Activated T-cell treated with anti-CD3 and anti-CD28 coated beads, Interleukin-2, amount 50 U/mL, for 48 hours (primary cell): Measurements from ENCODE around the gene GABPB1.

Experiments
- DNase-seq, 2 experiments: peaks; one replicate each; pipeline ENCODE4 v3.0.0-alpha.2; 2020

Gene GABPB1

DNA sequence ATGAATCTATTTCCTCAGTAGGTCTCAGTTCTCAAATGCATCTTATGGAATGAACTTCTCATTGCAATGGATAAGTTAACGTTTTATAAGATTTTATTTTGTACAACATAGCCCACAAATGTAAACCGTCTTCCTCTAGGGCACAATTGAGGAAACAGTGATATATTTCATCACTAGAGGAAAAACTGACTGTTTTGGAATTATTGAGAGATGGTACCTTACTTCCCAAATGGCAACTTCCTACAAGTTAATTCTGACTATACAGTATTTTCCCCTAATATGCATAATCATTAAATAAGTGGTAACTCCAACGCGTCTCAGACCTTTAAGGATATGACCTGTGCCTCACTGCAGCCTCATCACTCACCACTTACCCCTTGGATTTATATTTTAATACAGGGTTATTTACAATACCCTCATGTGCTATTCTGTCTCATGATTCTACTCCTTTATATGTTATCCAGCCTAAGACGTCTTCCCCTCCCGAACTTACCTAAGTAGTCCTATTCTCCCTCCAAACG, 13.3 kb downstream of the GABPB1 start:
- no peak for DNase-seq

DNA sequence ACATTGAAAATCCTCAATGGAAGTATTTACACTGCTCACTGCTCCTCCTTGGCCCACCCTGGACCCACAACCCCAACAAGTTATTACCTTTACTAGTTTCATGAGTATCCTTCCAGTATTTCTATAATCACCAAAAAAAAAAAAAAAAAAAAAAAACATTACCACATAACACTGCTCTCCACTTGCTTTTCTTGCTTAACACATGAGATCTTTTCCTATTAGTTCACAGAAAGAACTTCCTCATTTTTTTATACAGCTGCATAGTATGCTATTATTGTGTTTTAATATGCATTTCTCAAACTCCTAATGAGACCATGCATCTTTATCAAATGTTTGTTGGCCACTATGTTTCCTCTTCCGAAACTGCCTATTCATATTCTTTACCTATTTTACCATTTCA, 14.6 kb downstream of the GABPB1 start:
- DNase-seq: no peak

DNA sequence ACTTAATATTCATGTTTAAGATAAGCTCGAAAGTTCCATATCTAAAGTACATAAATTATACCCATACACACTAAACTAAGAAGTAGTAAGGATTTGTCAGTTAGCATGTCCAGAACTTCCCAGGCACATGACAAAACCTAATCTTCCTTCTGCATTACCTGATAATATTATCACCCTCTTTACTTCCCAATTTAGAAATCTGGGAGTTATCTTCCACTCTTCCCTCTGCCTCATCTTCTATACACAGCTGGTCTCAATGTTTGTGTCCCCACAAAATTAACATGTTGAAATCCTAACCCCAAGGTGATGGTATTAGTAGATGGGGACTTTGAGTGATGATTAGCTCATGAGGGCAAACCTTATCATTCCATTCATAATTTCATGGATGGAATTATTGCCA, 15.3 kb downstream of the GABPB1 start:
- no peak for DNase-seq

DNA sequence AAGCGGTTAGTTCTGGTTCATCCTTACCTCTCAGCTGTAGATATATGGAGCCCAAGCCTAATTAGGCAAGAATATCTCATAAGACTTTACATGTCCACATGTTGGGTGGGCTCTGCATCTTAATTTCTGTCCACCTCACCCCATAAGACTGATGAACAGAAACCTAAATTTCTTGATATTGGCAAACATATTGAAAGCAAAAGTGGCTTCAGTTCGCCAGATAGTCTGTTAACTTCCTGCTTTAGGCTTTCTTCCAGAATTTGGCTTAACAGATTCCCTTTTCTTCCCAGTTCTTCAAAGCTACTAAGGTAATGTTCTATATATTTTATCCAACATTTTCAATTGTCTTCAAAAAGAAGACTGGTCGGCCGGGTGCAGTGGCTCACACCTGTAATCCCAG, 19.7 kb downstream of the GABPB1 start:
- no peak for DNase-seq

DNA sequence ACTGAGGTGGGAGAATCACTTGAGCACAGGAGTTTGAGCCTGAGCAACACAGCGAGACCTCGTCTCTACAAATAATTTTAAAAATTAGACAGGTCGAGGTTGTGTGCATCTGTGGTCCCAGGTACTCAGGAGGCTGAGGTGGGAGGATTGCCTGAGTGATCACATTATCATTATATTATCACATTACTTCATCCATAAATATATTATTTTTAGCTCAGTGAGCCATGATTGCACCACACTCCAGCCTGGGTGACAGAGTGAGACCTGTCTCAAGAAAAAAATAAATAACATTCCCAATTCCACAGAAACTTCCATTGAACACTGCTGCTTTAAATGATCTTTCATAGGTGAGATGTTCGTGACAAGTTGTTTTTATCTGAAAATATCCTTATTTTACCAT, 21.8 kb downstream of the GABPB1 start:
- no peak for DNase-seq

DNA sequence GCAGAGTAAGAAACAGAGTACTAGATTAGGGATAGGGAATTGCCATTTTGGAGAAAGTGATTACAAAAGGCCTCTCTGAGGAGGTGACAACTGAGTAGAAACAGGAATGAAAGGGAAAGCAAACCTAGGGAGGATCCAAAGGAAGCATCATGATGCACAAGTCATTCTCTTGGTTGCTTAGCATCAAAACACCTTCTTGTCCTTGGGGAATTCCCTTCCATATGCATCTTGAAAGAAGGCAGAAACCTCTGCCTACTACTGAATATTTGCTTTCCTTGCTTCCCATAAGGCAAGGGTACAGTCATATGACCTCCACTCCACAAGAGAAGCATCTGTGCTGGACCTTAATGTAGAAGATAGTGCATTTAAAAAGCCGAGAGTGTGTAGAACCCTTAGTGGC, 24.1 kb downstream of the GABPB1 start:
- DNase-seq: no peak

DNA sequence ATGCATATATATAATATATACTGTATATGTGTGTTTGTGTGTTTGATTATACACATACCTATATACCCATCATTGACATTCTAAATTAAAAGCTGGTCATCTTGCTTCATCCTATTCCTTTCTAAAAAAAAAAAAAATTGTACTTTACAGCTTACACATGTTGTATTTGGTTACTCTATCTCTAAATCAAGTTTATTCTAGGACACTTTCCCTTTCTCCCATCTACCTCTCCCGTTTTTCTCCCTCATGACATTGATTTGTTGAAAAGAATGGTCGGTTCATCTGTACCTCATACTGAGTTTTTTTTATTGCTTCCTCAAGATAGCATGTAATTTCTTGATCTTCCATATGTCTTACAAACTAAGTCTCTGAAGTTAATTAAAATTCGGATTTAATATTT, 26.9 kb downstream of the GABPB1 start:
- no peak for DNase-seq

DNA sequence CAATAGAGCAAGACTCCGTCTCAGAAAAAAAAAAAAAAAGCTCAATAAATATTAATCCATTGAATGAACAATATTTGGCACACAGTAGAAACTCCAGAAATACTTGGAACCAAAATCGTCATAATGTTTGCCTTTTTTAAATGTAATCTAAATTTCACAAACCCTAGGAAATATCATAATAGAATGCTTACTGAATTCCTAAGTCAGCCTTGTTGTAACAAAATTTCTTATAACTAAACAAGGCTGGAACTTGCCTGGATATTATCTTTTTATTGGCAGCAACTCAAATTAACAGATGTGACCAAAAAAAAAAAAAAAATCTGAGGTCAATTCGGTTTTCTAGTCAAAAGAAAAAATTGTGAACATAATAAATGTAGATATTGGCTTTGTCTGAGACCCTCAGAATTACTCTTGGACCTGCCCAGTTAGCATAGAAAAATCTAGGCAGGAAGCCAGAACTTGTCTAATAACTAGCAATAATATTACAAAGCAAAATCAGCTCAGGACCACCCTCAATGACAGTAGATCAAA, 33.3 kb downstream of the GABPB1 start:
- DNase-seq: no peak

DNA sequence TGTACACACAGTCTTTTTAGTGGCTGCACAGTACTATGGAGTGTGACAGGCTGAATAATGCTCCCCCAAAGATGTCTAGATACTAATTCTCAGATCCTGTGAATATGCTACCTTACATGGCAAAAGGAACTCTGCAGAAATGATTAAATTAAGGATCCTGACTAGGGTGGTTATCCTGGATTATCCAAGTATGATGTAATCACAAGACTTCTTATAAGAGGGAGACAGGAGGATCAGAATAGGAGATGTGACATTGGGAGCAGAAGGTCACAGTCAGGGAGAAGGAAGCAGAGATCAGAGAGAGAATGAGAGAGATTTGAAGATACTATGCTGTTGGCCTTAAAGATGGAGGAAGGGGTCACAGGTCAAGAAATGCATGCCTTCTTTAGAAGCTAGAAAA, 34.5 kb downstream of the GABPB1 start:
- no peak for DNase-seq

DNA sequence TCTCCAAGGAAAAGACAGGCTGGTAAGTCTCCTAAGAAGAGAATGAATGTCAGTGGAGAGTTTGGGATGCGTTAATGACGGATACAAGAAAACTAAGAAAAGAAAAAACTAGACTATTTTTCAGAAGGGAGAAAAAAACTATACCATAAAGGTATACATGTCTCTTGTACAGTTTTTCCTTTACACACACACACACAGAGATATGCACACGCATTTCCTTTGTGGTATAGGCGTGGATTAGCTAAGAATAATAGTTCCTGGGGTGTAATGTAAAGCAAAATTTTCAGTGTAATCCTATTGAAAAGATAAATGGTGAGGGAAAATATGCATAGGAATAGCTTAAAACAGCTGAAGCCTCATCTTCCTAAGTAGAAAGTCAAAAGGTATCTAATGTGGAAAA, 36.3 kb downstream of the GABPB1 start:
- DNase-seq: no peak

DNA sequence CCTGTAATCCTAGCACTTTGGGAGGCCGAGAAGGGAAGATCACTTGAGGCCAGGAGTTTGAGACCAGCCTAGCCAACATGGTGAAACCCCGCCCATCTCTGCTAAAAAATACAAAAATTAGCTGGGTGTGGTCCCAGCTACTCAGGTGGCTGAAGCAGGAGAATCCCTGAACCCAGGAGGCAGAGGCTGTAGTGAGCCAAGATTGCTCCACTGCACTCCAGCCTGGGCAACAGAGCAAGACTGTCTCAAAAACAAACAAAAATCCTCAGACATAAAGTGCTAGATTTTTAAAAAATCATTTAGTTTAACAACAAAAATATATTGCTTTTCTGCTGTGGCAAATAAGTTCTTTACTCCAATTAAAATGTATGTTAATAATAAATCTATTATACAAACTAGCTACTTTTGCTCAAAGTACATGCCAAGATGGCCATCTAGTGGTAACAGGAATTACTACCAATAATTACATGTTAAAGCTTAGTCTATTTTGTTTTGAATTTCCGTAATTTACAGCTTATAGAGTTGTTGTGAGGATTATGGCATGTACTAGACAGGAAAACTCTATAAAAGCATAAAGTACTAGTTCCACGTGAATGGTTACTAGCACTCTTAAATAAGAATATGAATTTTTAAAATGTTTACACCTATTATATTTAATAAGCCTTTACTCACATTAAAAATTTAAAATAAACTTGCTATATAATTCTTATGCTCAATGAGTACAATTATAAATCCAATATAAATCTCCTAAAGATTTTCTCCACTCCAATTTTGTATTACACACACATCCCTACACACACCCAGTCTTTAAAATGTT, 39.0 kb downstream of the GABPB1 start:
- DNase-seq: no peak

DNA sequence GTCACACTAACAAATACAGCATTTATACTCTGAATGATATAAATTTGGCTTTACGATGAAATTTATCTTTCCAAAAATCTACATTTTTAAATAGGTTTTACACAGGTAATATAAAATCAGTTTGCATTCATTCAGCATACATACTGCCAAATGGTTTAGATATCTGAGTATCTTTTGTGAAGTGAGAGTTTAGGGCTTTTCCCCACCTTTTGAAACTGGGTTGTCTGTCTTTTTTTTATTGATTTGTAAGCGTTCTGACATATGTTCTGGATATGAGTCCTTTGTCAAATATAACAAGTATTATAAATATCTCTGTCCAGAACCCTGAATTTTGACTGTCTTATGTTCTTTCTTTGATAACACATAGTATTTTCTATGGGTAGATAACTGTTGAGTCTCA, 42.4 kb downstream of the GABPB1 start:
- no peak for DNase-seq

DNA sequence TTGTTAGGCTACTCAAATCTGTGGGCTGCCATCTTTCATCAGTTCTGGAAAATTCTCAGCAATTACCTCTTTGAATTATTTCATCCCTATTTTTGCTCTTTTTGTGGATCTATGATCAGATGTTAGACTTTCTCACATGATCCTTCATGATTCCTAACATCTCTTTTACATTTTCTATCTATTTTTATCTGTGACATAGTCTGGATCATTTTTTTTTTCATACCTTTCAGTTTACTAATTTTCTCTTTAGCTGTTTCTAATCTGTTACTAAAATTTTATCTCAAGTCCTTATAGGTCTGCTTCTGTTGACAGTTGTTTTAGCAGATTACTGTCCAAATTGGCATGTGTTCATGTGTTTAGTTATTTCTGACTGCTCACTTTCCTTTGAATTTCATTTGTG, 47.2 kb downstream of the GABPB1 start:
- DNase-seq: no peak

DNA sequence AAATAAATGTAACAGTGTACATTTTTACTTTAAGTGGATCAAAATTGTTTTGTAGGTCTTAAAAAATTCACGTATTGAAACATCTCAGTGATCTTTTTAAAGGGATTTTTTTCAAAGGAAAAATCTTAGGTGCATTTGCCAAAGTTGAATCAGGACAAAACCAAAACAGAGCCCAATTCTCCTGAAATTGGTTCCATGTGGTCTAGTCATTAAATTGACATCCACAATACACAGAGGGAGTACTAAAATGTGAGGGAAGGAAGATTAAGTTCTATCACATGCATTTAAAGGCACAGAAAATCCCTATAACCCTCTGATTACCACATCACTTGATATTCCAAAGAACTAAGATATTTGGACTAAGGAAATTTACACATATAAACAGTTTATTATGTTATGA, 50.2 kb downstream of the GABPB1 start:
- no peak for DNase-seq

DNA sequence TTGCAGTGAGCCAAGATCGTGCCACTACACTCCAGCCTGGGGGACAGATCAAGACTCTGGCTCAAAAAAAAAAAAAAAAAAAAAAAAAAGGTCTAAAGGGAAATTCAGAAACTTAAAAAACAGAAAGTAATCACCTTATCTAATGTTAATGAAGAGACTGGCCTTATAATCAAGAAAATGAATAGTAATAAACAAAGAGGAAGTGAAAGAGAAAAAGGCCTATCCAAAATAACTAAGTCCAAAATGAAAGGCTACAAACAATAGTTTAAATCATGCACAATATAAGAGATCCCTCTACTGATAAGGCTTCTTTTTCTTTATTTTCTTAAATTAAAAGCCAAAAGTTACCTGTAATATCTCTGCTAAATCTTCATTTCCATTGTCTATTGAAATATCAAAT, 52.4 kb downstream of the GABPB1 start:
- DNase-seq: no peak

DNA sequence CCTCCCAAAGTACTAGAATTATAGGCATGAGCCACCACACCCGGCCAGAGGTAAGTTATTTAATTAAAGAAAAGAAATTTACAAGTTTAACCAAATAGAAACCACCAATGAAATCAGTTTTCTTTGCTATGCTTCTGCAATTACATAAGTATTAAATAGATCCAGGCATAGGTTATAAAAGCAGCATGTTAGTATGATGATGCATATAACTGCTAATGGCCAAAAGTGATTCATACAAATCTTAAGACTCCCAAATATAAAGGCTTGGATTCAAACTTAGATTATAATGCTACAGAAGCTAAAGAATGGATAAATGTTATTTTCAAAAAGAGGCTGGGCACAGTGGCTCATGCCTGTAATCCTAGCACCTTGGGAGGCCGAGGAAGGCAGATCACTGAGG, 56.7 kb downstream of the GABPB1 start:
- DNase-seq: no peak

DNA sequence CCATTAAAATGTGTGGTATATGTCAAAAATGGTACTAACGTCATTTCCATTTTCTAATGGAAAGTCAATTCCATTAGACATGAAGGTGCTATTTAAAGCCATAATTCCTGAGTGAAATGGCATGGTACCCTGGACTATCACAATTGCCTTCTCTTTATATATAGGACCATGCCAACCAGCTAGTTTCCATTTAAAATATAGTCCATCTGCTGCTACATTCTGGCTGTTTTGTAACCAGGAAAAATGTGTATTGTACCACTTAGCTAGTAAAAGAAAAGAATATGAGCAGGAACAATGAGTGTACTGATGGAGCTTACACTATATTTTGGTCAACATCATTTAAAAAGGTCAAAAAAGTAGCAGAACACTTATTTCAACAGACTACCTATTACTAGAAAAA, 59.0 kb downstream of the GABPB1 start:
- no peak for DNase-seq

DNA sequence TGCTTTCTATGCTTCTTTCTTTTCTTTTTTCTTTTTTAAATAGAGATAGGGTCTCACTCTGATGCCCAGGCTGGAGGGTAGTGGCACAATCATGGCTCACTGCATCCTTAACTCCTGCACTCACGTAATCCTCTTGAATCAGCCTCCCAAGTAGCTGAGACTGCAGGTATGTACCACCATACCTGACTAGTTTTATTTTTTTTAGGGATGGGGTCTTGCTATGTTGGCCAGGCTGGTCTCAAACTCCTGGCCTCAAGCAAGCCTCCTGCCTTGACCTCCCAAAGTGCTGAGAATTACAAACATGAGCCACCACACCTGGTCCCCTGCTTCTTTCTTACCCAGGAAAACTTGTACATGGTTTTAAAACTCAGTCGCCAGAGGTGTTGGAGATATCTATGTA, 65.2 kb downstream of the GABPB1 start:
- no peak for DNase-seq

DNA sequence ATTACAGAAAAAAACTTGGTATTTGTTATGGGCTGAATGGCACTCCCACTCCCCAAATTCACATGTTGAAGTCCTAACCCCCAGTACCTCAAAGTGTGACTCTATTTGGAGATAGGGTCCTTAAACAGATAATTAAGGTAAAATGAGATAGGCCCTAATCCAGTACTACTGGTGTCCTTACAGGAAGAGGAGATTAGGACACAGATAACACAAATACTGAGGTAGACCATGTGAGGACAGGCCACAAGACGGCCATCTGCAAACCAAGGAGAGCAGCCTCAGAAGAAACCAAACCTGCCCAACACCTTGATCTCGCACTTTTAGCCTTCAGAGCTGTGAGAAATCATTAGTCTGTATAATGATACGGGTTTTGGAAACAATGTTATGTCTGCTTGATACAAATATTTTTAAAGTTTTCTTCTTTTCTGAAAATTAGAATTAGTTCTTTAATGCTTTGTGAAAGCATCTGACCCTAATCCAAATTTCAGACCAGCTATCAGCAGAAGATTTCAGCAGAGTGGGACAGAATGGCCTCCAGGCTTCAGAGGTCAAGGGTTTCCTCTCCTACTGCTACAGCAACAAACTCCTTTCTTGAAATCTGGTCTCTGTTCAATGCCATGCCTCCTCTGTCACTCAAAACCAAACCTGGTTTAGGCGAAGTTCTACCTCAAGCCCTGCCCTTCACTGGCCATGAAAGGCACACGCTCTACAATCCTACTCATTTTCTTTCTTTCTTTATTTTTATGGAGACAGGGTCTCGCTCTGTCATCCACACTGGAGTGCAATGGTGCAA, 67.5 kb downstream of the GABPB1 start:
- no peak for DNase-seq

DNA sequence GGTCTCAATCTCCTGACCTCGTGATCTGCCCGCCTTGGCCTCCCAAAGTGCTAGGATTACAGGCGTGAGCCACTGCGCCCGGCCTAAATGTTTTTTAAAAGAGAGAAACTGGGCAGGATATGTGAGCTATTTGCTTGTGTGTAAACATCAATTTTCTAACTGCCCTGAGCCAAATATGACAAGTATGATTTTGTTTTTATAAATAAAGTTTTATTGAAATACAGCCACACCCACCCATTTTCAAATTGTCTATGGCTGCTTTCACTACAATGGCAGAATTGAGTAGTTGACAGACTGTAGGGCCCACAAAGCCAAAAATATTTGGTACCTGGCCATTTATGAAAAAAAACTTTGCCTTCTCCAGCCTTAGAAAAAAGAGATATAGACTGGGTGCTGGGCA, 73.6 kb downstream of the GABPB1 start:
- no peak for DNase-seq

DNA sequence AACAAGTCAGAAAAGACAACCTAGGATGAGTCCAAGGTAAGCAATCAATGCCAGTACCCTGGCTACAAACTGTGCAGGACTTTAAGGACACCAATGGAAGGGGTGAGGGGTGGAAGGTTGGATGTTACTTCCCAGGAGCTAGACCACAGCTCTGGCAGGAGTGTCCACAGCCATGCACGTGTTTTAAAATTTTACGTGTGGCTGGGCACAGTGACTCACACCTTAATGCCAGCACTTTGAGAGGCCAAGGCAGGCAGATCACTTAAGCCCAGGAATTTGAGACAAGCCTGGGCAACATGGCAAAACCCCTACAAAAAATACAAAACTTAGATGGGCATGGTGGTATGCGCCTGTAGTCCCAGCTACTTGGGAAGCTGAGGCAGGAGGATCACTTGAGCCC, 74.7 kb downstream of the GABPB1 start:
- no peak for DNase-seq

DNA sequence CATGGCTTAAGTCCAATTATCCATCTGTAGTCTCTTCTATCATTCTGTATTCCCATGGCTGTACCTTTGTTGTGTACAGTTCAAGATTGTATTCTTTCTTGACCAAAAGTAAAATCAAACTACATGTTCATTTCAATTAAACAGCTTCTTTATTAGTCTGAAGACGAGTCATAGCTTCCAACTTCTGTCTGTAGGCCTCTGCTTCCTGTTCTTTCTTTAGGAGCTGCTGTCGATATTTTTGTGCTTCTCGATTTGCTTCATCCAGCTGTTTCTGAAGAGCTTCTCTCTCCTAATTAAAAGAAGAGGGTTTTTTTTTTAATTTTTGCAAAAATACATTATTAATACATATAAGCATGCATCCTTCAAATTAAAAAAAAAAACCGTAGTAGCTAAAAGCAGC, 76.5 kb downstream of the GABPB1 start:
- DNase-seq: no peak

DNA sequence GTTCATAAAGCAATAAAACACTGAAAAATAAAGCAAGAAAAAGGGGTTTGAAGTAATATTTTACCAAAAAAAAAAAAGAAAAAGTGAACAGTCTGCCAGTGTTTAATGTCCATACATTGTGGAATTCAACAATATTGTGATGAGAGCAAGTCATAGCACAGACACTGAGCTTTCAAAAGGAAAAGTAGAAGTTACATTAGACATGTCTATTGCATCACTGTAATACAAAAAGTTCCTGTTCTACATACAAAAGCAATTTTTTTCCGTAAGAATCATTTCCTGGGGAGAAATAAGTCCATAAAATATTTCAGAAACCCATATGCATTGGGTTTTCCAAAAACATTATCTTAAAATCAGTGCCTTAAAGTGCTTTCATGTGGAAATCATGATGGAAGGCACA, 77.6 kb downstream of the GABPB1 start:
- DNase-seq: no peak

DNA sequence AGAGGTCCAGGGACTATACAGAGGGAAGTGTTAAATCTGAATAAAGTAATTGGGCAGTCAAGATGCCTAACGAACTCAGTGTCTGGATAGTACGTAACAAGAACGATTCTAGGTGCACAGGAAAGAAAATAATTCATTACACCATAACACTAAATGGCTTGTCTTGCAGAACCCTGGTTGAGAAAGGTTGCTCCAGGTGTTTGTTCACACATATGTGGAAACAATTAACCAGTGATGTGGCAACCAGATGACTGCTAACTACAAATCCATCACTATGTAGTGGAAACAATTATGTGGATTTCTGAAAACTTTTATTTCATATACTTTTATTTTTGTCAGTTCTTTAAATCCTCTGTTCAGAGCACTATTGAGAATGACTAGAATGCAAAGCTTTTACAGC, 79.1 kb downstream of the GABPB1 start:
- DNase-seq: no peak
